ENCODE results near the gene ANXA1. TPM values are rescaled to one million over a fixed set of nuclear protein-coding genes. Genes with fewer than 3 reads are reported as not detected.

ANXA1 gene
- total RNA-seq, 1 experiment from 2014 or later: 486 TPM

GRCh38 chr9:73133921-73134407, 17.7 kb upstream of the ANXA1 start:
- BruUV-seq (replicated peaks): no TSS peak
- ATAC-seq: peak; percentile 21; the same call in 1 of the 2 replicates
- Histone ChIP-seq H3K79me2 (ENCODE audit: insufficient read depth, low read length) (no peaks in the 10 kb centered on the region), H3K9ac (ENCODE audit: low read length) (no peak overlapping the region), H3K36me3 (ENCODE audit: control insufficient read depth in 1 of 2, insufficient read depth in 2 of 2, low read length in 2 of 2) (no peaks in the 10 kb centered on the region), H3K27me3 (ENCODE audit: insufficient read depth, low read length) (no peaks in the 10 kb centered on the region), H3K4me2 (ENCODE audit: low read length) (peak overlapping the region; percentile 80; the same call in 1 of the 2 replicates), H3K9me2 (ENCODE audit: insufficient read depth) (no peaks in the 10 kb centered on the region; the same call in 1 of the 2 replicates), H4K20me1 (ENCODE audit: insufficient read depth) (no peaks in the 10 kb centered on the region), H3K27ac (ENCODE audit: low read depth, low read length) (no peak overlapping the region), H3K4me1 (ENCODE audit: control insufficient read depth in 1 of 2, insufficient read depth in 2 of 2, low read length in 2 of 2) (peaks cover 44 to 50% of the 10 kb centered on the region in 2 experiments), H3K4me3 (replicated peaks in 1 of 2; ENCODE audit: low read depth in 1 of 2, low read length in 2 of 2) (no peak overlapping the region), H2AFZ (ENCODE audit: low read depth, low read length, poor library complexity, severe bottlenecking) (peak overlapping the region; percentile 97), H3K9me3 (ENCODE audit: control insufficient read depth in 1 of 2, insufficient read depth in 1 of 2, low read depth in 1 of 2, low read length in 2 of 2) (no peaks in the 10 kb centered on the region)
- no peak for DNase-seq (ENCODE audit: low read depth, low spot score)
- intact Hi-C loops (cut with micrococcal nuclease): no loop called here
- ChIA-PET CTCF (interaction anchor here (1.6 kb wide), 1 partner anchor 55 kb away, joined by 3 read pairs; no protein-coding TSS in a partner anchor), RAD21 (ENCODE audit: low non-redundant PET in 1 of 2, low total read pairs in 2 of 2, uncharacterized antibody in 2 of 2, unreplicated experiment in 2 of 2) (no interaction called here), POLR2A (interaction anchor here (0.7 to 2.5 kb wide), 4 partner anchors 14 to 38 kb away, joined by 3 to 9 read pairs (median 6); no protein-coding TSS in a partner anchor)
- TF ChIP-seq EGR1 (IDR thresholded peaks at IDR 0.05; ENCODE audit: low read depth) (no peak), POLR2AphosphoS5 (IDR thresholded peaks at IDR 0.05; ENCODE audit: low read depth, low read length) (no peak), SP1 (IDR thresholded peaks at IDR 0.05; ENCODE audit: low read depth) (no peak), EZH2phosphoT487 (IDR thresholded peaks at IDR 0.05; ENCODE audit: borderline replicate concordance) (no peak), ELF1 (IDR thresholded peaks at IDR 0.05; ENCODE audit: borderline replicate concordance, low read depth) (no peak), EZH2 (IDR thresholded peaks at IDR 0.05) (no peak), FOSL1 (IDR thresholded peaks at IDR 0.05; ENCODE audit: low read depth) (no peak), ATF3 (IDR thresholded peaks at IDR 0.05) (no peak), POLR2A (IDR thresholded peaks at IDR 0.05; ENCODE audit: borderline replicate concordance, extremely low read depth, insufficient read depth, insufficient read length) (no peak), JUND (IDR thresholded peaks at IDR 0.05) (no peak), SIN3A (IDR thresholded peaks at IDR 0.05; ENCODE audit: low read depth) (no peak), ZNF274 (IDR thresholded peaks at IDR 0.05; ENCODE audit: low read depth, low read length) (no peak), CEBPB (IDR thresholded peaks at IDR 0.05; ENCODE audit: low read depth) (no peak; the same call in 1 of the 2 replicates), CBX3 (IDR thresholded peaks at IDR 0.05; ENCODE audit: low read depth) (no peak)
